ENCODE measurements around the gene DCHS2.

GRCh38 chr4:154457471-154457870, 34.1 kb downstream of the DCHS2 start:
- TF ChIP-seq, protein P1, sequence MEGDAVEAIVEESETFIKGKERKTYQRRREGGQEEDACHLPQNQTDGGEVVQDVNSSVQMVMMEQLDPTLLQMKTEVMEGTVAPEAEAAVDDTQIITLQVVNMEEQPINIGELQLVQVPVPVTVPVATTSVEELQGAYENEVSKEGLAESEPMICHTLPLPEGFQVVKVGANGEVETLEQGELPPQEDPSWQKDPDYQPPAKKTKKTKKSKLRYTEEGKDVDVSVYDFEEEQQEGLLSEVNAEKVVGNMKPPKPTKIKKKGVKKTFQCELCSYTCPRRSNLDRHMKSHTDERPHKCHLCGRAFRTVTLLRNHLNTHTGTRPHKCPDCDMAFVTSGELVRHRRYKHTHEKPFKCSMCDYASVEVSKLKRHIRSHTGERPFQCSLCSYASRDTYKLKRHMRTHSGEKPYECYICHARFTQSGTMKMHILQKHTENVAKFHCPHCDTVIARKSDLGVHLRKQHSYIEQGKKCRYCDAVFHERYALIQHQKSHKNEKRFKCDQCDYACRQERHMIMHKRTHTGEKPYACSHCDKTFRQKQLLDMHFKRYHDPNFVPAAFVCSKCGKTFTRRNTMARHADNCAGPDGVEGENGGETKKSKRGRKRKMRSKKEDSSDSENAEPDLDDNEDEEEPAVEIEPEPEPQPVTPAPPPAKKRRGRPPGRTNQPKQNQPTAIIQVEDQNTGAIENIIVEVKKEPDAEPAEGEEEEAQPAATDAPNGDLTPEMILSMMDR (IDR thresholded peaks at IDR 0.05 in 2 of 3, conservative IDR thresholded peaks at IDR 0.05 in 1 of 3; ENCODE audit: control insufficient read depth in 2 of 3, extremely low read depth in 1 of 3, insufficient read depth in 1 of 3, low read depth in 3 of 3, low read length in 3 of 3): no peak
- no peak for TF ChIP-seq REST (IDR thresholded peaks at IDR 0.05; ENCODE audit: low read depth, low read length)
- no peak for TF ChIP-seq EZH2 (IDR thresholded peaks at IDR 0.05; ENCODE audit: borderline replicate concordance, control insufficient read depth, low read depth, low read length)

Measured in GM12878 (cell line).